PFSK-1 (cell line): Measurements from ENCODE around the gene CARTPT.

ENCODE experiments used
- FOXP2 ChIP-seq: optimal IDR thresholded peaks from 2 replicates; pipeline ENCODE3; 2011; ENCODE audit warnings: borderline replicate concordance, control low read depth, inconsistent platforms; ENCODE audit not compliant: insufficient read depth; ENCODE audit errors: extremely low read length, extremely low read depth
- POLR2AphosphoS5 ChIP-seq: IDR thresholded peaks from 2 replicates; pipeline ENCODE4 v1.6.1; 2012; ENCODE audit warnings: low read depth, mild to moderate bottlenecking, control low read depth, low read length, moderate library complexity
- SIN3A ChIP-seq: IDR thresholded peaks from 2 replicates; pipeline ENCODE4 v1.6.1; 2012; ENCODE audit warnings: mild to moderate bottlenecking, low read length, moderate library complexity, borderline replicate concordance; ENCODE audit not compliant: insufficient read depth
- TAF1 ChIP-seq: IDR thresholded peaks from 2 replicates; pipeline ENCODE4 v1.6.1; 2012; ENCODE audit warnings: low read length, control low read depth, borderline replicate concordance; ENCODE audit not compliant: insufficient read depth
- TF ChIP-seq, protein P1 (sequence below), 2 experiments: IDR thresholded peaks; 2 replicates each; pipeline versions ENCODE4 v1.6.1 to v1.8.0; 2011 to 2012; ENCODE audit warnings: low read depth in 2 of 2, low read length in 2 of 2, control low read depth in 1 of 2, inconsistent platforms in 1 of 2, mild to moderate bottlenecking in 1 of 2, moderate library complexity in 1 of 2; ENCODE audit not compliant: insufficient read depth in 1 of 2

Gene CARTPT

DNA sequence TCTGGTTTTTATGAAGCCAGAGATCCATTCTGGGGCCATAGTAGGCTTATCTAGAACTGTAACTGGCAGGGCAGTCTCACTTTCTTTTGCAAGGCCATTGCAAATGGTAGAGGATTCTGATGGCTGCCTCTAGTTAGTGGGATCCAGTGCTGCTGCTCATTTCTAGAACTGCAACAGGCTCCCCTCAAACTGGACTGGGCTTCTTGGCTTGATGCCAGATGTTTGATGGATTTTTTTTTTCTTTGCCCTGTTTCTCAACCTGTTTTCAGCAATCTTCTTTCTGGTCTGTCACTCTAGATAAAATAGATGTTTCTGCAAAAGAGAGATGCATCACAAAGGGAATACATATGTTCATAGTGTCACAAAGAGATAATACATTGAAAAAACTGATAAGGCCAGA is 11.9 kb downstream of the CARTPT start:
- no peak for TF ChIP-seq POLR2AphosphoS5
- no peak for TF ChIP-seq SIN3A
- TF ChIP-seq, protein P1, sequence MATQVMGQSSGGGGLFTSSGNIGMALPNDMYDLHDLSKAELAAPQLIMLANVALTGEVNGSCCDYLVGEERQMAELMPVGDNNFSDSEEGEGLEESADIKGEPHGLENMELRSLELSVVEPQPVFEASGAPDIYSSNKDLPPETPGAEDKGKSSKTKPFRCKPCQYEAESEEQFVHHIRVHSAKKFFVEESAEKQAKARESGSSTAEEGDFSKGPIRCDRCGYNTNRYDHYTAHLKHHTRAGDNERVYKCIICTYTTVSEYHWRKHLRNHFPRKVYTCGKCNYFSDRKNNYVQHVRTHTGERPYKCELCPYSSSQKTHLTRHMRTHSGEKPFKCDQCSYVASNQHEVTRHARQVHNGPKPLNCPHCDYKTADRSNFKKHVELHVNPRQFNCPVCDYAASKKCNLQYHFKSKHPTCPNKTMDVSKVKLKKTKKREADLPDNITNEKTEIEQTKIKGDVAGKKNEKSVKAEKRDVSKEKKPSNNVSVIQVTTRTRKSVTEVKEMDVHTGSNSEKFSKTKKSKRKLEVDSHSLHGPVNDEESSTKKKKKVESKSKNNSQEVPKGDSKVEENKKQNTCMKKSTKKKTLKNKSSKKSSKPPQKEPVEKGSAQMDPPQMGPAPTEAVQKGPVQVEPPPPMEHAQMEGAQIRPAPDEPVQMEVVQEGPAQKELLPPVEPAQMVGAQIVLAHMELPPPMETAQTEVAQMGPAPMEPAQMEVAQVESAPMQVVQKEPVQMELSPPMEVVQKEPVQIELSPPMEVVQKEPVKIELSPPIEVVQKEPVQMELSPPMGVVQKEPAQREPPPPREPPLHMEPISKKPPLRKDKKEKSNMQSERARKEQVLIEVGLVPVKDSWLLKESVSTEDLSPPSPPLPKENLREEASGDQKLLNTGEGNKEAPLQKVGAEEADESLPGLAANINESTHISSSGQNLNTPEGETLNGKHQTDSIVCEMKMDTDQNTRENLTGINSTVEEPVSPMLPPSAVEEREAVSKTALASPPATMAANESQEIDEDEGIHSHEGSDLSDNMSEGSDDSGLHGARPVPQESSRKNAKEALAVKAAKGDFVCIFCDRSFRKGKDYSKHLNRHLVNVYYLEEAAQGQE (IDR thresholded peaks at IDR 0.05; ENCODE audit: insufficient read depth in 1 of 2, low read depth in 2 of 2, low read length in 2 of 2), result no peak
- no peak for TF ChIP-seq FOXP2
- TF ChIP-seq TAF1, result no peak

- TF ChIP-seq FOXP2, result no peak
- no peak for TF ChIP-seq SIN3A
- no peak for TF ChIP-seq POLR2AphosphoS5
- TF ChIP-seq TAF1, result no peak
- TF ChIP-seq, protein P1 (IDR thresholded peaks at IDR 0.05; ENCODE audit: insufficient read depth in 1 of 2, low read depth in 2 of 2, low read length in 2 of 2), result no peak
These were observed 12.9 kb downstream of the CARTPT start for GRCh38 chr5:71732011-71732410.

DNA sequence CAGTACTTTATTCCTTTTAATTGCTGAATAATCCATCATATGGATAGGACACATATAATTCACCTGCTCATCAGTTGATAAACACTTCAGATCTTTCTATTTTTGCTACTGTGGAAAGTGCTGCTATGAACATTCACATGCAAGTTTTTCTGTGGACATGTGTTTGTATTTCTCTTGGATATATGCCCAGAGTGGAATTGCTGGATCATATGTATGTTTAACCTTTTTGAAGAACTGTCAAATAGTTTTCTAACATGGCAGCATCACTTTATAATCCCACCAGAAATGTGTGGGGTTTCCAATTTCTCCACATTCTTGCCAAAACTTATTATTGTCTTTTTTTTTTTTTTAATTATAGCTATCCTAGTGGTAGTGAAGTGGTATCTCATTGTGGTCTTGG is 15.1 kb downstream of the CARTPT start:
- TF ChIP-seq SIN3A, result no peak
- TF ChIP-seq FOXP2, result no peak
- TF ChIP-seq, protein P1 (IDR thresholded peaks at IDR 0.05; ENCODE audit: insufficient read depth in 1 of 2, low read depth in 2 of 2, low read length in 2 of 2), result no peak
- TF ChIP-seq TAF1, result no peak
- no peak for TF ChIP-seq POLR2AphosphoS5

- no peak for TF ChIP-seq TAF1
- TF ChIP-seq FOXP2, result no peak
- no peak for TF ChIP-seq POLR2AphosphoS5
- no peak for TF ChIP-seq SIN3A
- TF ChIP-seq, protein P1 (IDR thresholded peaks at IDR 0.05; ENCODE audit: insufficient read depth in 1 of 2, low read depth in 2 of 2, low read length in 2 of 2), result no peak
These were observed 19.0 kb downstream of the CARTPT start for GRCh38 chr5:71737931-71738539.
